HG02884 (cell line): ENCODE measurements around the gene PARP9.
"Not testable (repeated sequence)": the region's sequence is repeated elsewhere in the genome, so short reads cannot be mapped to it uniquely, and the experiment has no call there.

Source experiments
- ATAC-seq: cut with Tn5 transposase; IDR thresholded peaks from one replicate; pipeline ENCODE4 v1.9.1; 2021; ENCODE audit warnings: mild to moderate bottlenecking, moderate library complexity; ENCODE audit not compliant: unreplicated experiment

The PARP9 gene

DNA sequence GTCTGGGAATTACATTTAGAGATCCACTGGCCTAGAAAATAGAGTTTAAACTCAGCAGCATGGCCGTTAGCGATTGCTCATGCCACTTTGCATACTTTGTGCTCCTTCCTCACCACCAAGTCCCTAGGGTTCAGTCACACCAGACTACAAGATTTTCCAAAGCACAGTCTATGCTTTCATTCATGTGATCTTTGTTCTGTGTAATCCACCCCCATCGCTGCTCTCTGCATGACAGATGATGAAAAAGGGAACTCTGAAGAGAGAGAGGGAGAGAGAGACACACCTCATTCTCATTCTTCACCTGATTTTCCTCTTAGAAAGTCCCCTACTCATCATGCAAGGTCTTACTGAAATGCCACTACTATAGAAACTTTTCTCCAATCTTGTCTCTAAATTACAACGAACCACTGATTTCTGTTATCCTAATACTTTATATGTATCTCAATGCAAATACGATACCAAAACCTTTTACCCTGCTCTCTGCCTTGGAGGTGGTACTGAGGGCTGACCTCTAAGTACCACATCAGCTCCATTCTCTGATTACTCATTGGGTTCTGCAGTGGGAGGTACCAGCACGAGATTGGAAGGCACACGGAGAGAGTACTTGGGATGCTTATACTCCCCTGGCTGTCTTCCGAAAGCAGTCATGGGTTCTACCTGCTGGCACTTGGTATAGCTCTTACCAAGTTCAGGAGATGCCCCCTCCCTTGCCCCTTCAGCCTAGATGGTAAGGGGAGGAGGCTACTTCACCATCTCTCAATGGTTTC, 12.3 kb upstream of the PARP9 start:
- ATAC-seq: peak; percentile 81

DNA sequence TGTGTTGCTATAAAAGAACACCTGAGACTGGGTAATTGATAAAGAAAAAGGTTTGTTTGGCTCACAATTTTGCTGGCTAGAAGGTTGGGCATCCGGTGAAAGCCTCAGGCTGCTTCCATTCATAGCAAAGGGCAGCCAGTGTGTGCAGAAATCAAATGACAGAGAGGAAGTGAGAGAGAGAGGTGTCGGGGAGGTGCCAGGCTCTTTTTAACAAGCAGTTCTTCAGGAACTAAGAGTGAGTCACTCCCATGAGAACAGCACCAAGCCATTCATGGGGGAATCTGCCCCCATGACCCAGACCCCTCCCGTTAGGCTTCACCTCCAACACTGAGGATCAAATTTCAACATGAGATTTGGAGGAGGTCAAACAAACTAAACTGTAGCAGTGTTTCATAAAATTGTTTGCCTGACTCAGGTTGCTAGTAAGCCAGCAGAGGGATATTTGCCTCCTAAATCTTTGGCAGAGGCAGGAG, 8.9 kb upstream of the PARP9 start:
- no peak for ATAC-seq

DNA sequence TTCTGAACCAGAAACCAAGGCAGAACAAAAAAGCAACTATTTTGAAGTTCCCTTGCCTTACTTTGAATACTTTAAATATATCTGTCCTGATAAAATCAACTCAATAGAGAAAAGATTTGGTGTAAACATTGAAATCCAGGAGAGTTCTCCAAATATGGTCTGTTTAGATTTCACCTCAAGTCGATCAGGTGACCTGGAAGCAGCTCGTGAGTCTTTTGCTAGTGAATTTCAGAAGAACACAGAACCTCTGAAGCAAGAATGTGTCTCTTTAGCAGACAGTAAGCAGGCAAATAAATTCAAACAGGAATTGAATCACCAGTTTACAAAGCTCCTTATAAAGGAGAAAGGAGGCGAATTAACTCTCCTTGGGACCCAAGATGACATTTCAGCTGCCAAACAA, 4.7 kb upstream of the PARP9 start:
- no peak for ATAC-seq

DNA sequence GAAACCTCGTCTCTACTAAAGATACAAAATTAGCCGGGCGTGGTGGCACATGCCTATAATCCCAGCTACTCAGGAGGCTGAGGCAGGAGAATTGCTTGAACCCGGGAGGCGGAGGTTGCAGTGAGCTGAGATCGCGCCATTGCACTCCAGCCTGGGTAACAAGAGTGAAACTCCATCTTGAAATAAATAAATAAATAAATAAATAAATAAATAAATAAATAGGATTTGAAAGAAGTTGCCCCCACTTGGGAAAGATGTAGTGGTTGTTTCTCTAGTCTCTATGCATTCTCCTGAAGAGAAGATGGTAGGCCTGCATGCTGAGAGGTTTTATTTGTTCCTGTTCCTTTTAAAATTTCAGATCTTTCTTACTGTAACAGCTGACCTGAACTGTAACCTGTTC, 4.0 kb upstream of the PARP9 start:
- not testable (repeated sequence) for ATAC-seq

DNA sequence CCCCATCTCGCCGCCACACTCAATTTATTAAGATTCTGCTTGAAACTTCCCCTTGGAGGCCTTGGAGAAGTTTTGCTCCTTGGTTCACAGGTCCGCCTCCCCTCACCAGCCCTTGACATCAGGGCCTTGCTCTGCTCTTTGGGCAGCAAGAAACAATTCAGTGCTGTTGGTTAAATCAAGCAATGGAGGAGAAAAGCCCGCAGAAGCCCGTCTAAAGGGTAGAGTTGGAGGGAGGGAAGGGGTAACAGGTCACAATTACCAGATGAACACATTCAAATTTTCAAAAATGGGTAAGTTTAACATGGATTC, 429 bp downstream of the PARP9 start:
- ATAC-seq: no peak

DNA sequence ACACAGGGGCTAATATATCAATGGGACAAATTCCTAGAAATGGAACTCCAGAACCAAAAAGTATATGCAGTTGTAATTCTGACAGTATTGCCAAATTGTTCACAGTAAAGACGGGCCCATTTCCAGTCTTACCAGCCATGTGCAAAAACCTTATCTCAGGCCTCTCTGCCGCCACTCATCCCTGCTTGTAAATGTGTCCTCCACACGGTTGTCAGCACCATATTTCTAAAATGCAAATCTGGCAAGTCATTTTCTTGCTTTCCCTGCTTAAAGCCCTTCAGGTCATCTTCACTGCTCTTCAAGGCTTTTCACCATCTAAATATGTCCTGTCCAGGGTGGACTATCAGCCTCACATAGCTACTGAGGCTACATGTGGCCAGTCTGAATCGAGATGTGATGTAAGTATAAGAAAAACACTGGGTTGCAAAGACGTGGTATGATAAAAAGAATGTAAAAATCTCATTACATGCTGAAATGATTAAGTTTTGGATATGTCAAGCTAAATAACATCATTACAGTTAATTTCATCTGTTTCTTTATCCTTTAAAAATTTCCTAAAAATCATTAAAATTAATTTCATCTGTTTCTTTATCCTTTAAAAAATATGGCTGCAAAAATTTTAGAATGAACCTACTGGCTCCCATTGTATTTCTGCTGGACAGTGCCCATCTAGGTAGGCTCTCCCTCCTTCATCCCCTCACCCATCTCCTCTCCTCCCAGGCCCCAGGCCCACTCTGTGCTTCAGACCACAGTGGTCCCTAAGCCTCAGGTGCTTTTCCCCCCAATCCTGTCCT, 980 bp downstream of the PARP9 start:
- no peak for ATAC-seq

DNA sequence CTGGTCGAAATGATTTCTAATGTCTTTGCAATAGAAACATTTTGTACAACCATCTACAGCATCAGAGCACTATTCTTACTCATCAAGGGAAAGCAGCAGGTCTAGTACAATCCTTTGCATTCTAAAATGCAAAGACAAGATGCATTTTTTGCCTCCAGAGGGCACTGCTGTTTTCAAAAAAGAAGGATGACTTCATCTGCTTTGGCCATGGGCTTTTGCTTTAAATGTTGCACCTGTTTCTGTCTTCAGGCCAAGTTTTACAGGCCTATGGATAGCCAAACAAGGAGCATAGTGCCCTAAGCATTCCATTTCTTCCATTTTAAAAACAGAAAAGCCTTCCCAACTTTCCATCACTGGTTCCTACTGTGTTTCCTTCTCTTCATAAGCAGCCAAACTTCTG, 3.4 kb downstream of the PARP9 start:
- ATAC-seq: no peak

DNA sequence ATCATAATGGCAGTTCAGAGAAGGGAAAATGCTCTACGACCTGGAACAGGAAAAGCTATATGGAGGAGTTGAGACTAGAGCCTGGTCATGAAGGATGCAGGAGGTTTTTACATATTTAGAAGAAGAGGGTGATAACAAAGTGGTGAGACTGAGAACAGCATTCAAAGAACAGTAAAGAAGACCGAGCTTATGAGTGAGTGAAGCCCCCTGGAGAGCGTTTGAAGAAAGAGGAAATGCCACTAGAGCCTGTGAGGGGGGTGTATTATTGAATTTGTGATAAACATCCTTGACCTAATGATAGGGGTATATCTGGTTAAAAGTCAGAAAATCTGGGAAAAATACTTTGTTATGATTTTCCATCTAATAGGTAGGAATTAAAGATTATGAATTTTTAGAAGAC, 4.2 kb downstream of the PARP9 start:
- ATAC-seq: no peak

DNA sequence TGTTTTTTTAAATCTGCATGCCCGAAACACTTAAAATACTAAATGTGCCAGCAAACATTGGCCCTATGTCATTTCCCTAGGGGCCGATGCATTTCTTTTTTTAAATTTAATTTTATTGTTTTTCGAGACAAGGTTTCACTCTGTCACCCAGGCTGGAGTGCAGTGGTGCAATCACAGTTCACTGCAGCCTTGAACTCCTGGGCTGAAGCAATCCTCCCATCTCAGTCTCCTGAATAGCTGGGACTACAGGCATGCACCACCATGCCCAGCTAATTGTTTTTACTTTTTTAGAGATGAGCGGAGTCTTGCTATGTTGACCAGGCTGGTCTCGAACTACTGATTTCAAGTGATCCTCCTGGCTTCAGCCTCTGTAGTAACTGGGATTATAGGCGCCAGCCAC, 5.5 kb downstream of the PARP9 start:
- no peak for ATAC-seq

DNA sequence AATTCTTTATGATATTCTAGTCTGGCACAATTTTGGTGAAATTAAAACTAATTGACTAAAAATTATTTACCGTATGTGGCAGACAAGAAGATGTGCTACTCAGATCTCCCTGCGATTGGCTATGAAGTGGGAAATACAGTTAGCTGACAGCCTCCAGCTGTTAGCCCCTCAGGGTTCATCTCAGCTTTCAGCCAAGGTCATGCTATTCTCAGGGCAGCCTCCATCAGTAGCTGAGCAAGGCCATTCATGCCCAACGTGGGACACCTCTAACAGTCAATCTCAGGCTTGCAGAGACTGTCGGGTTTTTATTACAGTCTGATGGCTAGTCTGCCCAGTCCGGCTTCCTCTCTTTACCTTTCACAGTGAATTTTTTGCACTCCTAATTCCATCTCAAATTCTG, 6.7 kb downstream of the PARP9 start:
- no peak for ATAC-seq

DNA sequence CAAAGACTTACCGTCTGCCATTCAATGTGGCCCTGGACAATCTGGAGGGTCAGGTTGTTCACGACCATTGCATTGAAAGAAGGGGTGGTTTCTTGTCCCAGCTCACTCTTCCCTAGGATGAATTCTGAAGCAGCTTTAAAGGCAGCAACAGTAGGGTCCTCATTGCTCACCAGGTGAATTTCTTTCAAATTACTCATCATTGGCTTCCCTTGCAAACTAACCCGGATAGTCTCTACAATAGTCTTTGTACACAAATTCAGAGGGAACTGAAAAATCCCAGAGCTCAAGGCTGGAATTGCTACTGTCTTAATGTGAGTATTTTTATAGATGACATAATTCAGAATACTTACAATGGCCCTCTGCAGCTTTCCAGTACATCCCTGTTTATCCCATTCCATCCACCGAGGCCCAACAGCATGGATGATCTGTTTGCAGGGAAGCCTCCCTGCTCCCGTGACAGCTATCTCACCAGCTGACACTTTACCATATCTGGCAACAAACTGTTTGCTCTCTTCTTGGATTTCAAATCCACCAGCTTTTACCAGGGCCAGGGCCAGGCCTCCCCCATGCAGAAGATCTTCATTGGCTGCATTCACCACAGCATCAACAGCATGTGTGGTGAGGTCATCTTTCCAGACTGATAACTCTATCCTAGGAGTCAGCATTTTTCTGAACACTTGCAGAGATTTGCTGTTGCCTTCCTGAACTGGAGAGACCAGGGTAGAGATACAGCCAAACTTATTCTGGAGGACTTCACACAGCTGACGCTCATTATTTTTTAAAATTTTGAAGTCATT, 8.6 kb downstream of the PARP9 start:
- no peak for ATAC-seq

DNA sequence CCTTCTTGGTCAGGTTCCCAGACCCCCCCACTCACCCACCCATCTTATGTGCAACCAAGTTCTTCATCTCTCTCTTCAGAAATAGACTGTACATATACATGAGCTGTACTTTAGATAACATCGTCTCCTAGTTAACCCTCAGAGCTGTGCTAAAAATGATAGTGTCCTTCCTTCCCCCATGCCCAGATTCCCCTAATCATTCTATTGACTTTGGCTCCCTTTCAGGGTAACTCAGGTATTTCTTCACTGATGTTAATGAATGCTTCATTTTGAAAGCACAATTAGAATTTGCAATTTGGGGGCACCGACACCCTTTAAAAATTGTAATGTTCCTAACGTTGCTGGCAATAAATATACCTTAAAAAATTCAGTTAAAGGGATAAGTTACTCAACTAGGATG, 10.9 kb downstream of the PARP9 start:
- ATAC-seq: no peak

DNA sequence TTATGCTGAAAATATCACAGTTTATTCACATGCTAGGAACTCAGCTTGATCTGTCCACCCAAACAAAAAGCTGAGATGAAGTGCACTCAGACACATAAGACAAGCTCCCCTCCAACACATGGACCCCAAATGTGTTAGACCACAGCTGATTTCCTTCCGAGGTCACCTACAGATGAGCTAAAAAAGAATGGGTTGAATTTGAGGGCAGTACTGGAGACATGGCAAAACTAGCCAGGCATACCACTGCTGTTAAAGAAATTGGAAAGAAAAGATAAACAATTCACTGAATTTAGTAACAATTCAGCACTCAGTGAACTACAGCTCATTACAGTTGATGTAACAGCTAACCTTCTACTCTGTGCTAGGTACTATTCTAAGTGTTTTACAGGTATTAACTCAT, 15.5 kb downstream of the PARP9 start:
- no peak for ATAC-seq

DNA sequence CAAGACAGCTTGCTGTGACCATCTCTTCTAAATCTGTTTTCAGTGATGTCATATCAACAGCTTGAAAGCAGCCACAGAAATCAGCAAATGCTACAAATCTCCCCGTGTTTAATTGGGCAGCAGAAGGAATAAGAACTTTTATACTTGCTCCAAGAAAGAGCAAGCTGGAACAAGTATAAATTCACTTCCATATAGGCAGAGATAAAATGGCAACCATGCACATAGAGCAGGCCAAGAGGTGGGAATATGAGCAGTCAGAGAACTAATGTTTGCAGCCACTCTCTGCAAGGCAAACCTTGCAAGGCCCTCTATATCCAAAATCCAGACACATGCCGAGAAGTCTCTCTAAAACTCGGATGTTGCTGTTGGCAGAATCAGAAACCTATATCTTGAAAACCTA, 16.0 kb downstream of the PARP9 start:
- ATAC-seq: no peak

DNA sequence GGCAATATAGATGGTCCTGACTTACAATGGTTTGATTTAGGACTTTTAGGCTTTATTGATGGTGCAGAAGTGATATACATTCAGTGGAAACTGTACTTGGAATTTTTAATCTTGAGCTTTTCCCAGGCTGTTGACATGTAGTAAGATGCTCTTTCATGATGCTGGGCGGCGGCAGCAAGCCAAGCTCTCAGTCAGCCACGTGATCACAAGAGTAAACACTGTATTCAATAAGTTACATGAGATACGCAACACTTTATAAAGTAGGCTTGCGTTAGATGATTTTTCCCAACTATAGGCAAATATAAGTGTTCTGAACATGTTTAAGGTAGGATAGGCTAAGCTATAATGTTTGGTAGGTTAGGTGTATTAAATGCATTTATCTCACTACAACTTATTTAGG, 17.9 kb downstream of the PARP9 start:
- ATAC-seq: no peak

DNA sequence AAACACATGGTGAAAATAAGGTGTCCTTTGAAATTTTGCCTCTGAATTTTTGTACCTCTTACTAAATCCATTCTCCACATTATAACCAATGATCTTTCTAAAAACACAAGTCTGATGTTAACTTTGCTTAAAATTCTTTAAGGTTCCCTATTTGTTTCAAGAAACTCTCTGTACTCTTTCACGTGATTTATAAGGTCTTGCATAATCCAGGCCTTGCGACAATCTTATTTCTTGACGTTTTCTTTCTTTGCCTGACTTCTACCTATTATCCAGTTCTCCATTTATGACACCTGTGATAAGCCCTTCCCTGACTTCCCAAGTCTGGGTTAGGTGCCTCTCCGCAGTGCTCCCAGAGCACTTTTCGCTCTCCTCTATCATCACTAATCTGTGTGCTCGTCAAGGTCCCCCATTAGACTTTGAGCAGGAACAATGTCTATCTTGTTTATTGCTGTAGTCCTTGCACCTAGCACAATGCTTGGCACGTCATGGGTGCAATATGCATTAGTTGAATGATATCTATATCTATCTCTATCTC, 25.1 kb downstream of the PARP9 start:
- no peak for ATAC-seq

DNA sequence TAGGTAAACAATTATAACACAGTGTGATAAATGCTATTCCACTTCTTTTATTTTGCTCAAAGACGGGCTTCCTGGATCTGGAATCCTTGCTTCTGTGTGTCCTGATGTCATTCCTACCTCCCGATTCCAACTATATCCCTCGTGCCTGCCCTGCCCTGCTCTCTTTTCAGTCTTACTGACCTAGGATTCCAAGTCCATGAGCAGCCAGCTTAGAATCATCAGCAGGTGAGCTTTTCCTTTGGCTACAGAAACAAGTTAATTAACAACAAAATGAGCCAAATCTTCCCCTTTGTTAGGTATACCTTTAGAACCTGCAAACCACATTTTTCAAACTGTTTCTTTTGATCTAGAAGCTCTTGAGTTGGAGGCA, 27.5 kb downstream of the PARP9 start:
- ATAC-seq: no peak

DNA sequence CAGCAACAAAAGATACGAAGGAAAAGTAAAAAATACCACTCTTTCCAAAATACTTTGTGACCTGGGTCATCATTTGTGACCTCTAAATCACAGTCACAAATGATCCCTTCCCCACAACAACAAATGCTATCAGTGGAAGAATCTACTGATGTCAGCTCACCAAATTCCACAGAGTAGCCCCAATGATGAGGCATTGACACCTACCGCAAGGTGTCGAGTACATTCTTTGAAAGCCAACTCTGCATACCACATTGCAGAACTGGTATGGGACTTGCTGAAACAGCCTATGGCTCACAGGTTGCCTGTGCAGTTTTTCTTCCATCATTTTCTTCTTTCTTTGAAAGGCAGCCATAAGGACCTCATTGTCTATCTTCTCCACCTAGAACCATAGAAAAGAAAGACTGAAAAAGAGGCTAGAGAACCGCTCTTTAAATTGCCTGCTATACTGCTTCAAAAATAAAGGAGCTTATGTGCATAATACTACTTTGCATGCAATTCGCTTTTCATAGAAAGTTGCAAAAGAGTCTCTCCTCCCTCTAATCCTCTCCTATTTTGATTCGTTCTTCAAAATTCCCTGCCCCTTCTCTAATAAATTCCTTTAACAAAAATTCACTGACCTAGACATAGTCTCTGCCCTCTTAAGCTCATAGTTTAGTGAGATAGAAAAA, 28.0 kb downstream of the PARP9 start:
- ATAC-seq: no peak

DNA sequence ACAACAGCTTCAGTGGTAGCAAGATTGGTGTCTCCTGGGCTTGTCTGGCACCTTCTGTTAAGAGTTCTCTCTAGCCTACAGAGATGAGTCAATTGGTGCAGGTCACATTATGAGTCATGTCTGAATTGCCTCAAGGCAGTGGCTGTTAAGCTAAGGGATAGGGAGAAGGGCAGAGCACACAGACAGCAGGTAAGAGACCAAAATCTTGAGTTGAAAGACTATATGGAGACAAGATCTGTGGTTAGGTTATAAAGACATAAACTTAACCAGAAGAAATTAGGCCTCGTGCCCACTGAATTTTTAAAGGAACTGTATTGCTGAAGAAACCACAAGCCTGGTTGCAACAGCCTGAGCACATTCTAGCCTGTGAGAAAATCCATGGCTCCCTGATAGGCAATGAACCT, 30.2 kb downstream of the PARP9 start:
- ATAC-seq: peak; percentile 100

DNA sequence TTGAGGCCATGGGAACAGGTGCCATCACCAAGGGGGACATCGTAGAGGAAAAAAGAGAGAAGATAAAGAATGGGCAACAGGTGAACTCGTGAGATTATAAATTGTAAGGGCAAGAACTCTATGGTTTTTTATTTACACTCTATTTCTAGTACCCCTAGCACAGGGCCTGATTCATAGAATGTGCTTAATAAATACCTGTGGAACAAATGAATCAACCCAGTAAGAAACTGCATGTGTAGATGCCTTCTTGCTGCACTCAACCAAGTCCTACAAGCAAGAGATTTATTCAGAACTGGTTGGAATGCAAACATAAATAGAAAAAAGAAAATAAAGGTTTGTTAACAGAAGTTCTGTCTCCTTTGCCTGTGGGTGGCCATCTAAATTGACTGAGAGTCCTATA, 30.6 kb downstream of the PARP9 start:
- peak; percentile 6 for ATAC-seq

DNA sequence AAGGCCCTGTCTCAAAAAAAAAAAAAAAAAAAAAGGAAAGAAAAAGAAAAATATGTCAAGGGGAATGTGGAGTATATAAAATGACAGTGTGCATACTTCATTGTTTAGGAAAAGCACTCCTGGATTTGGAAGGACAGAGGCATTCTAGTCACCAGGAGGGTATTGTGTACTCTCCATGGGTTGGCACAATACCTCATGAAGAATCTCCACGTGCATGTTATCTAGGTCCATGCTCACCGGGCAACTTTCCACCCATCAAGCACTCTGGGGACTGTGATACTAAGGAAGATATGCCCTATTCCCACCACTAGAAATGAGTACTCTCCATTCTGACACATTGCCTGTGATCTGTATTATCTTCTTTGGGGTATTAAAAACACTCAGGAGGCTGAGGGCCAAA, 33.9 kb downstream of the PARP9 start:
- no peak for ATAC-seq
